AG04450 (cell line): ENCODE measurements around the gene SYT8. TPM values are rescaled to one million over a fixed set of nuclear protein-coding genes. Genes with fewer than 3 reads are reported as not detected.

Experiments used
- CTCF ChIA-PET: fragments of 300-600, 350-600 bp; formaldehyde crosslinking; extraction: SDS; loops from one replicate; lab custom pipeline; 2022; ENCODE audit warnings: antibody characterized with exemption, inconsistent platforms; lab: Charles Lee
- POLR2A ChIA-PET: fragments of 350-600 bp; formaldehyde crosslinking; extraction: SDS; loops from one replicate; lab custom pipeline; 2021; ENCODE audit warnings: antibody characterized with exemption, inconsistent platforms; lab: Yijun Ruan, JAX
- DNase-seq: peaks from one replicate; pipeline ENCODE4 v3.0.0-alpha.2; 2011; ENCODE audit warnings: low read depth, low spot score
- H3K27ac ChIP-seq: one replicate; pipeline ENCODE4 v1.5.1; 2012; ENCODE audit warnings: low read depth, low read length, control low read depth
- H3K27me3 ChIP-seq: one replicate; pipeline ENCODE4 v1.6.0; 2012; ENCODE audit warnings: low read length; ENCODE audit not compliant: control insufficient read depth, insufficient read depth
- H3K4me3 ChIP-seq: 2 replicates; pipeline ENCODE4 v1.5.1; 2011; ENCODE audit warnings: mild to moderate bottlenecking, low read depth, low read length, control low read depth
- H3K9me3 ChIP-seq: 2 replicates; pipeline ENCODE4 v1.5.1; 2012; ENCODE audit warnings: low read length; ENCODE audit not compliant: control insufficient read depth, insufficient read depth
- polyA plus RNA-seq: library from polyadenylated mRNA; depleted of rRNA; stranded (reverse); fragments of >200 nt; gene quantifications from 2 replicates; pipeline ENCODE4 v1.2.3, GENCODE V29; 2011
- TF ChIP-seq, protein P1 (sequence below): IDR thresholded peaks from 2 replicates; pipeline ENCODE4 v1.5.1; 2011; ENCODE audit warnings: low read depth, low read length, control low read depth, inconsistent platforms

The SYT8 gene
- polyA plus RNA-seq, 1 experiment = not detected

- H3K27ac ChIP-seq = no peak overlapping the region
- POLR2A ChIA-PET = no interaction called here
- TF ChIP-seq, protein P1, sequence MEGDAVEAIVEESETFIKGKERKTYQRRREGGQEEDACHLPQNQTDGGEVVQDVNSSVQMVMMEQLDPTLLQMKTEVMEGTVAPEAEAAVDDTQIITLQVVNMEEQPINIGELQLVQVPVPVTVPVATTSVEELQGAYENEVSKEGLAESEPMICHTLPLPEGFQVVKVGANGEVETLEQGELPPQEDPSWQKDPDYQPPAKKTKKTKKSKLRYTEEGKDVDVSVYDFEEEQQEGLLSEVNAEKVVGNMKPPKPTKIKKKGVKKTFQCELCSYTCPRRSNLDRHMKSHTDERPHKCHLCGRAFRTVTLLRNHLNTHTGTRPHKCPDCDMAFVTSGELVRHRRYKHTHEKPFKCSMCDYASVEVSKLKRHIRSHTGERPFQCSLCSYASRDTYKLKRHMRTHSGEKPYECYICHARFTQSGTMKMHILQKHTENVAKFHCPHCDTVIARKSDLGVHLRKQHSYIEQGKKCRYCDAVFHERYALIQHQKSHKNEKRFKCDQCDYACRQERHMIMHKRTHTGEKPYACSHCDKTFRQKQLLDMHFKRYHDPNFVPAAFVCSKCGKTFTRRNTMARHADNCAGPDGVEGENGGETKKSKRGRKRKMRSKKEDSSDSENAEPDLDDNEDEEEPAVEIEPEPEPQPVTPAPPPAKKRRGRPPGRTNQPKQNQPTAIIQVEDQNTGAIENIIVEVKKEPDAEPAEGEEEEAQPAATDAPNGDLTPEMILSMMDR = no peak
- H3K9me3 ChIP-seq = peaks cover 3% of the 10 kb centered on the region; the same call in 1 of the 2 replicates
- H3K4me3 ChIP-seq = no peak overlapping the region
- CTCF ChIA-PET = interaction anchor here (2.5 kb wide), 1 partner anchor 15 kb away, joined by 10 read pairs; no protein-coding TSS in a partner anchor
- H3K27me3 ChIP-seq = peaks cover 26% of the 10 kb centered on the region
- no peak for DNase-seq
Observed at GRCh38 chr11:1866776-1867175, 32.0 kb downstream of the SYT8 start.

DNA sequence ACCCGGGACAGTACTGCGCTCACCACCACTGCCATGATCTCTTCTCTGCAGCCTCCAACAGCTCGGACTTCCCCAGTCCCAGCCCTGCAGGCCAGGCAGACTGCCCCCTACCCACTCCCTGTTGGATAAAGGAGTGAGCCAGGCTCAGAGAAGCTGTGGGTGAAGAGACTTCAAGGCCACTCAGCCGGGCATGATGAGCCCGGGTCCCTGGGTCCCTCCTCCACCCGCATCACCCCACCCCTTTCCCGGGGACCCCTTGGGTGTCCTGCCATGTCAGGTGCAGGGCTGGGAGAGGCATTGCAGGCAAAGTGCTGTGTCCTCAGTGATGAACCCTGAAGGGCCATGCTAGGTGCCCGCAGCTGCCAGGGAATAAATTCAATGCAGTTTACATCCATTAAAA lies 32.6 kb downstream of the SYT8 start:
- ChIA-PET CTCF (interaction anchor here (2.5 kb wide), 1 partner anchor 15 kb away, joined by 10 read pairs; no protein-coding TSS in a partner anchor), POLR2A (no interaction called here)
- Histone ChIP-seq H3K4me3 (no peak overlapping the region), H3K27ac (no peak overlapping the region), H3K27me3 (peaks cover 26% of the 10 kb centered on the region), H3K9me3 (peaks cover 3% of the 10 kb centered on the region; the same call in 1 of the 2 replicates)
- TF ChIP-seq, protein P1 = no peak
- DNase-seq = no peak

- Histone ChIP-seq H3K9me3 (peaks cover 3% of the 10 kb centered on the region; the same call in 1 of the 2 replicates), H3K27me3 (peaks cover 26% of the 10 kb centered on the region), H3K4me3 (no peak overlapping the region), H3K27ac (no peak overlapping the region)
- ChIA-PET POLR2A (no interaction called here), CTCF (interaction anchor here (1.8 kb wide), 1 partner anchor 14 kb away, joined by 8 read pairs; no protein-coding TSS in a partner anchor)
- no peak for DNase-seq
- TF ChIP-seq, protein P1 = no peak
Observed at GRCh38 chr11:1868056-1868635, 33.4 kb downstream of the SYT8 start.

- DNase-seq = no peak
- Histone ChIP-seq H3K9me3 (peaks cover 3% of the 10 kb centered on the region; the same call in 1 of the 2 replicates), H3K27ac (no peak overlapping the region), H3K4me3 (no peak overlapping the region), H3K27me3 (peaks cover 26% of the 10 kb centered on the region)
- ChIA-PET CTCF (interaction anchor here (1.8 kb wide), 1 partner anchor 13 kb away, joined by 8 read pairs; no protein-coding TSS in a partner anchor), POLR2A (no interaction called here)
- TF ChIP-seq, protein P1 = no peak
Observed at GRCh38 chr11:1868636-1869291, 34.0 kb downstream of the SYT8 start.
